ENCODE measurements around the gene FHOD3. TPM values are rescaled to one million over a fixed set of nuclear protein-coding genes. Genes with fewer than 3 reads are reported as not detected.

FHOD3 gene
- total RNA-seq, 4 donors from 2014 or later: 3.5 to 40.0 (median 14.5) TPM

- in situ Hi-C loops (cut with MboI; ENCODE audit: low pct_ligation_motif_present in 1 of 4, low pct_unique_long_range_greater_than_20kb in 1 of 4, low sequenced_read_pairs in 3 of 4): no loop called here
- Histone ChIP-seq H3K4me3 (no peak overlapping the region), H3K36me3 (no peaks in the 10 kb centered on the region), H3K27me3 (no peaks in the 10 kb centered on the region), H3K9me3 (no peaks in the 10 kb centered on the region), H3K27ac (no peak overlapping the region), H3K4me1 (peaks cover 0 to 26% (median 9%) of the 10 kb centered on the region in 4 donors)
- intact Hi-C loops (cut with DNase I; ENCODE audit: low total_unique reads): no loop called here
- no peak for TF ChIP-seq POLR2A (IDR thresholded peaks at IDR 0.05)
- no peak for TF ChIP-seq POLR2AphosphoS5 (IDR thresholded peaks at IDR 0.05)
- TF ChIP-seq EP300 (IDR thresholded peaks at IDR 0.05; ENCODE audit: low read depth): no peak
- TF ChIP-seq, protein P1, sequence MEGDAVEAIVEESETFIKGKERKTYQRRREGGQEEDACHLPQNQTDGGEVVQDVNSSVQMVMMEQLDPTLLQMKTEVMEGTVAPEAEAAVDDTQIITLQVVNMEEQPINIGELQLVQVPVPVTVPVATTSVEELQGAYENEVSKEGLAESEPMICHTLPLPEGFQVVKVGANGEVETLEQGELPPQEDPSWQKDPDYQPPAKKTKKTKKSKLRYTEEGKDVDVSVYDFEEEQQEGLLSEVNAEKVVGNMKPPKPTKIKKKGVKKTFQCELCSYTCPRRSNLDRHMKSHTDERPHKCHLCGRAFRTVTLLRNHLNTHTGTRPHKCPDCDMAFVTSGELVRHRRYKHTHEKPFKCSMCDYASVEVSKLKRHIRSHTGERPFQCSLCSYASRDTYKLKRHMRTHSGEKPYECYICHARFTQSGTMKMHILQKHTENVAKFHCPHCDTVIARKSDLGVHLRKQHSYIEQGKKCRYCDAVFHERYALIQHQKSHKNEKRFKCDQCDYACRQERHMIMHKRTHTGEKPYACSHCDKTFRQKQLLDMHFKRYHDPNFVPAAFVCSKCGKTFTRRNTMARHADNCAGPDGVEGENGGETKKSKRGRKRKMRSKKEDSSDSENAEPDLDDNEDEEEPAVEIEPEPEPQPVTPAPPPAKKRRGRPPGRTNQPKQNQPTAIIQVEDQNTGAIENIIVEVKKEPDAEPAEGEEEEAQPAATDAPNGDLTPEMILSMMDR (IDR thresholded peaks at IDR 0.05): no peak
- no peak for DNase-seq
- WGBS, 2 donors (ENCODE audit: low coverage in 1 of 2): 46 to 51% methylated on average over 5 to 6 of the region's 6 CpGs
Observed at GRCh38 chr18:36349552-36349951, 52.0 kb downstream of the FHOD3 start.

DNA sequence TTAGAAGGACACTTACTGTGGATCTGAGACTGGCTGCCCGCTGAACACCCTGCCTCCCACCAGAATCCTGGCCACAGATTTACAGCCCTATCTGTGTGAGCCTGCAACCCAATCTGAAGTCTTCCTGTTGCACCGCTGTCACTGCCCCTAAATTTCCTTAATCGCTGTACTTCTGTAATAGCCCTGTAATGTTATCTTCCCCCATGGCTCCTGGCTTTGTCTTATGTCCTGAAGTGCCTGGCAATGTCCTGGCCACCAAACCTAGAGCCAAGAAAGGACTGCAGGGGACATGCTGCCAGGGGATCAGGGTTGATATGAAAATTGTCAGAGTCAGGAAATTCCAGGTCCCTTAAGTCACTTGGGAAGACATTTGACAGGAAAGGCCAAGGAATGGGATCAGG lies 52.7 kb downstream of the FHOD3 start:
- Histone ChIP-seq H3K27me3 (no peaks in the 10 kb centered on the region), H3K9me3 (no peaks in the 10 kb centered on the region), H3K4me1 (peaks cover 0 to 26% (median 9%) of the 10 kb centered on the region in 4 donors), H3K27ac (no peak overlapping the region), H3K36me3 (no peaks in the 10 kb centered on the region), H3K4me3 (no peak overlapping the region)
- no peak for DNase-seq
- intact Hi-C loops (cut with DNase I; ENCODE audit: low total_unique reads): no loop called here
- in situ Hi-C loops (cut with MboI; ENCODE audit: low pct_ligation_motif_present in 1 of 4, low pct_unique_long_range_greater_than_20kb in 1 of 4, low sequenced_read_pairs in 3 of 4): no loop called here
- TF ChIP-seq POLR2A (IDR thresholded peaks at IDR 0.05): no peak
- TF ChIP-seq, protein P1 (IDR thresholded peaks at IDR 0.05): no peak
- no peak for TF ChIP-seq POLR2AphosphoS5 (IDR thresholded peaks at IDR 0.05)
- TF ChIP-seq EP300 (IDR thresholded peaks at IDR 0.05; ENCODE audit: low read depth): no peak
- WGBS, 2 donors (ENCODE audit: low coverage in 1 of 2): 51 to 60% methylated on average over 1 to 3 of the region's 3 CpGs

- TF ChIP-seq, protein P1 (IDR thresholded peaks at IDR 0.05): no peak
- TF ChIP-seq EP300 (IDR thresholded peaks at IDR 0.05; ENCODE audit: low read depth): no peak
- Histone ChIP-seq H3K4me1 (peaks cover 0 to 26% (median 9%) of the 10 kb centered on the region in 4 donors), H3K36me3 (no peaks in the 10 kb centered on the region), H3K9me3 (no peaks in the 10 kb centered on the region), H3K27me3 (no peaks in the 10 kb centered on the region), H3K27ac (no peak overlapping the region), H3K4me3 (no peak overlapping the region)
- in situ Hi-C loops (cut with MboI; ENCODE audit: low pct_ligation_motif_present in 1 of 4, low pct_unique_long_range_greater_than_20kb in 1 of 4, low sequenced_read_pairs in 3 of 4): no loop called here
- DNase-seq: no peak
- WGBS, 2 donors (ENCODE audit: low coverage in 1 of 2): 54 to 63% methylated on average over 7 to 9 of the region's 9 CpGs
- intact Hi-C loops (cut with DNase I; ENCODE audit: low total_unique reads): no loop called here
Observed at GRCh38 chr18:36350839-36351469, 53.4 kb downstream of the FHOD3 start.

DNA sequence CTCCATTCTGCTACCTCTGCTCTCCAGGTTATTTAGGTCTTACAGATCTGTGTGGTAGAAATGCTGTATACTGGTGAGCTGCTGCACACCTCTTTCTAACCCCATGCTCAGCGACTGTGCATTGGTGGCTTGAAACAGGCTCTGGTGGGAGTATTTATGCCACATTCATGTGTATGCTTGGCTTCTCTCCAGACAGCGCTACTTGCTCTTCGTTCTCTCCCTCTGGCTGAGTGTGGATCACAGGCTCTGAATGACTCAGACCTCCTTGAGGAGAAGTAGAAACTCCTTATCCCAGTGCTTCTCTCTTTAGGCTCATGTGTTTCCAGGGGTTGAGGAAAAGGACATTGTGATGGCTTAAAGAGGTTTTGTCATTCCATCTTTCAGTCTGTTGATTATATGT lies 54.9 kb downstream of the FHOD3 start:
- in situ Hi-C loops (cut with MboI; ENCODE audit: low pct_ligation_motif_present in 1 of 4, low pct_unique_long_range_greater_than_20kb in 1 of 4, low sequenced_read_pairs in 3 of 4): no loop called here
- Histone ChIP-seq H3K4me3 (no peak overlapping the region), H3K9me3 (no peaks in the 10 kb centered on the region), H3K27me3 (no peaks in the 10 kb centered on the region), H3K36me3 (no peaks in the 10 kb centered on the region), H3K27ac (no peak overlapping the region), H3K4me1 (peaks cover 0 to 26% (median 9%) of the 10 kb centered on the region in 4 donors)
- no peak for DNase-seq
- TF ChIP-seq POLR2A (IDR thresholded peaks at IDR 0.05) (no peak), POLR2AphosphoS5 (IDR thresholded peaks at IDR 0.05) (no peak), EP300 (IDR thresholded peaks at IDR 0.05; ENCODE audit: low read depth) (no peak)
- TF ChIP-seq, protein P1 (IDR thresholded peaks at IDR 0.05): no peak
- WGBS, 2 donors (ENCODE audit: low coverage in 1 of 2): 49 to 69% methylated on average over 3 of the region's 3 CpGs
- intact Hi-C loops (cut with DNase I; ENCODE audit: low total_unique reads): no loop called here
